NT2/D1 (cell line): ENCODE data around the gene FRMD8.

Source experiments
- SUZ12 ChIP-seq: IDR thresholded peaks from 2 replicates; pipeline ENCODE4 v1.6.1; 2011; ENCODE audit not compliant: insufficient read length, insufficient read depth; ENCODE audit errors: extremely low read depth
- YY1 ChIP-seq: IDR thresholded peaks from 2 replicates; pipeline ENCODE4 v1.6.1; 2011; ENCODE audit not compliant: insufficient read length, insufficient read depth

DNA sequence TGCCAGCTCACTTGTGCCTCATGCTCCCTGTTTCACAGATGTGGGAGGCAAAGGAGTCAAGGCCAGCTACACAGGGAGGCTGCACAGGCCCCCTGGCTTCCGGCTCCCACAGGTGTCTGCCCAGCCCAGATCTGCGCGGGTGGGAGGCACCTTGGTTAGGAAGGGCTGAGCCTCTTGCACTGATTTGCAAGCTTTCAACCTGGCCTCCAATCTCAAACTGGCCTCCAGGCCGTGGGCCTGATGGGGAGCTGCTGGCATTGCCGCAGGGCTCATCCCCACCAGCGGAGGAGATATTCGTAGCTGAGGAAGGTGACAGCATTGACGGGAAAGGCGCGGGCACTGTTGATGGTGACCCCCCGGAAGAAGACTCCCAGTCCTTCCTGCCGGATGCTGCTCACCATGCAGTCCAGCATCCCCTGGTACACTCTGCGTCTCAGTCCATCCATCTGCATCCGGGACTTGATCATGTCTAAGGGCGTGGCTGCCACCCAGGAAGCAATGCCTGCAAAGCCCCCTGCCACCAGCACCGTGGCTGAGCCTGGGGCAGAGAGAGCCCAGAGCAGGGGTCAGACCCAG is 10.2 kb upstream of the FRMD8 start:
- TF ChIP-seq YY1 (no peak), SUZ12 (no peak)
